GM19372 (cell line): ENCODE results near the gene PRR7.
"Not testable (repeated sequence)": the region's sequence is repeated elsewhere in the genome, so short reads cannot be mapped to it uniquely, and the experiment has no call there.

ENCODE experiments used
- ATAC-seq: cut with Tn5 transposase; IDR thresholded peaks from one replicate; pipeline ENCODE4 v1.9.1; 2021; ENCODE audit warnings: mild to moderate bottlenecking, low read depth, moderate library complexity; ENCODE audit not compliant: unreplicated experiment

Gene PRR7, protein sequence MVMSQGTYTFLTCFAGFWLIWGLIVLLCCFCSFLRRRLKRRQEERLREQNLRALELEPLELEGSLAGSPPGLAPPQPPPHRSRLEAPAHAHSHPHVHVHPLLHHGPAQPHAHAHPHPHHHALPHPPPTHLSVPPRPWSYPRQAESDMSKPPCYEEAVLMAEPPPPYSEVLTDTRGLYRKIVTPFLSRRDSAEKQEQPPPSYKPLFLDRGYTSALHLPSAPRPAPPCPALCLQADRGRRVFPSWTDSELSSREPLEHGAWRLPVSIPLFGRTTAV

DNA sequence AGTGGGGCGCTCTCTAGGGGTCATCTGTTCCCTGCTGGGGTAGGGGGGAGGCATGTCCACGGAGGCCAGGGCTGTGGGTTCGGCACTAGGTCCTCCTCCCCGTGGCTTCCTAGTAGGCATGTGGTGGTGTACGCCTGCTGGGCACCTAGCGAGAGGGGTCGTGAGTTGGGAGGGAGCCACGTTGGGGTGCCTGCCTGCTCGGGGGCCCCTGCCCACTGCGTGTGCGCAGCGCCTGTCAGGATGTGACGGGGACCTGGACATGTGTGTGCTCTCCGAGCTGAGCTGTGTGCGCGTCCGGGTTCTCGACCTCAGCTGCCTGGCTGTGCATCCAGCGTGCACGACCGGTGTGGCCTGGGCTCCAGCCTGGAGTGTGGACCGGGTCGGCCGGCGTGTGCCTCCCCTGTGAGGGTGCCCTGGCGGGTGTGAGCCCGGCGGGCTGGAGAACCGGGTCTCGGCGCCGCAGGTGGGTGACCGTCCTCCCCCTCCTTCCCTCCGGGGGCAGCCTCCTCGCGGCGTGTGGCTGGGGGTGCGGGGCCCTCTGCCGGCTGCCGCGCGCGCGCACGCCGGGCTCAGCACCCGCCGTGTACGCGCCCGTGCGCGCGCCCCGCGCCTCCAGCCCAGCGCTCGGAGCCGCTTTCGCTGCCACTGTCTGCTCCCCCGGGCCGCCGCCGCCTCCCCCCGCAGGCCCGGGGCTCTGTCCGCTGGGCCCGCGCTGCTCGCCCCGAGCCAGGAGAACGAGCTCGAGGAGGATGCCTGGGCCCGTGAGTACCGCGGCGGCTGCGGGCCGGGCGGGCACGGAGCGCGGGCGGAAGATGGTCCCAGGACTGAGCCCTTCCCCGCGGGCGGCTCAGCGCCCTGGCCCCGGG is at the start of gene PRR7:
Gene PRR7 (plus strand): TSS at position 615 of the 866 bp plus-strand sequence. CDS start 8,254 bp downstream, outside the sequence.
- ATAC-seq: peak; percentile 54

DNA sequence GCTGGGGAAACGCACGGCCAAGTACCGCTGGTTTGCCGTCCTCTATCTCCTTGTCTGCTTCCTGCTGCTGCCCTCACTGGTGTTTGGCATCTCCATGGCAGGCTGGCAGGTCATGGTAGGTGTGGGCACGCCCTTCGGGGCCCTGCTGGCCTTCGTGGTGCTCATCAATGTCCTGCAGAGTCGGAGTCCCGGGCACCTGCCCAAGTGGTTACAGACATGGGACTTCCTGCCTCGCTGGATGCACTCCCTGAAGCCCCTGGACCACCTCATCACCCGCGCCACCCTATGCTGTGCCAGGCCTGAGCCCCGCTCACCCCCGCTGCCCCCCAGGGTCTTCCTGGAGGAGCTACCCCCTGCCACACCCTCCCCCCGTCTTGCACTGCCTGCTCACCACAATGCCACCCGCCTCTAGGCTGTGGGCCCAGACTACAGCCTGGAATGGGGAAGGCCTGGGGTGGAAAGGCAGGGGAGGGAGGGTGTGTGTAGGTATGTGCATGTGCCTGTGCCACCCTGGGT is 48.7 kb upstream of the PRR7 start:
- no peak for ATAC-seq

DNA sequence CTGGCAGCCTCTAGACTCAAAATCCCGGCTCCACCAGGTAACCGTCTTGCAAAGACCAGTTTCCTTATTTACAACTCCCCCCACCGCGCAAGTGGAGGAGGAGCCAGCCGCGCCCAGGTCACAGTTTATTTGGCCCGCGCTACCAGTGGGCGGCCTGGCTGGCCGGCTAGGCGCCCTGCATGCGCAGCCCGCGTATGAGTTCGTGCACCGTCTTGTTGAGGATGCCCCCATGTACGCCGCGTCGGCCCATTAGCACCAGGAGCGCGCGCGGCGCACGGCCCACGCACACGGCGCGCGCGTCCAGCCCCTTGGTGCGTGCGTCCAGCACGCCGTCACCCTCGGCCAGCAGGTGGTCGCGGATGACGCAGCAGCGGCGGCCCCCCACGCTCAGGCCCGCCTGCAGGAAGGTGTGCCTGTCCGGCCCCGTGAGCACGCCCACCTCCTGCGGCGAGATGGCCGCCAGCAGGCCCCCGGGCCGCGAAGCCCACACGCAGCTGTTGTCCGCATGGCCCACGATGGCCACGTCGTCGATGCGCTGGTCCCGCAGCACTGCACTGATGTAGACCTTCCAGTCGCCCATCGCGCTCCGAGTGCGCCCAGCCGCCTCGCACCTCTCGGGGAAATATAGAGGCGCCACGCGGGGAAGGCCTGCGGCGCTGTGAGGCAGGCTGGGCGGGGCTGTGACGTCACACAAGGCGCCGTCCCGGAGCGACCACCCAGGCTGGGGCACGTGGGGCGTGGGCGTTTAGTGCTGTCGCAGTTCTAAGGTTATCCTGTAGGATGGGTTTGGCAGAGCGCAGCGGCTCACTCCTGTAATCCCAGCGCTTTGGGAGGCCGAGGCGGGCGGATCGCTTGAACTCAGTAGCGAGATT is 46.4 kb upstream of the PRR7 start, which contains the start of gene PFN3:
Gene PFN3 (minus strand): TSS at position 665 of the 872 bp plus-strand sequence. CDS start 85 bp downstream, at position 580.
- ATAC-seq: no peak

DNA sequence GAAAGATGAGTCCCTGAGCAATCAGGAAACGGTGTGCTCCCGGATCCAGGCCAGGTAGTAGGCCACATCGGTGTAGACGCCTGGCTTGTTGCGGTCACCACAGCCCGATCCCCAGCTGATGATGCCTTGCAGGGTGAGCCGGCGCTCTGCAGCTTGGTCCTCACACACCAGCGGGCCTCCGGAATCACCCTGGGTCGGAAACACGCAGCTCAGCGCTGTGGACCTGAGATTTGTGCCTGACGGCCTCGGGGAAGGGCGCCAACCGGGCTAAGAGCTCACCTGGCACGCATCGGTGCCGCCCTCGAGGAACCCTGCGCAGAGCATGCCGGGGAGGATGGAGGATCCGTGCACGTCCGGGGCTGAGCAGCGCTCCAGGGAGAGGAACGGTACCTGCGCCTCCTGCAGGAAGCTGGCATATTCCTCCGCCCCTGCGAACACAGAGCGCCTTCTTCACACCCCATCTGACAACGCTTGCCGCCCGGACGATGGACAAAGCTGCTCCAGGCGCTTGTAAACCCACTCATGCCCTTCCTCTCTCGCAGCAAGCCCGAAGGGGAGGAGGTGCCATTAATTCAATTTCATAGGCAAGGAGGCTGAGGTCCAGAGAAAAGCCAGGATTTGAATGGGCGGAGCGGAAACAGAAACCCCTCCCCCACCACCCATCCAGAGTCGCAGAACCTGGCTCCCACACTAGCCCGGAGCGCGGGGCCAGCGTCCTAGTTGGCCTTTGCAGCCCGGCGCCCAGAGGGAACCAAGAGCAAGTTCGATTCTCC is 44.2 kb upstream of the PRR7 start:
- ATAC-seq: no peak

DNA sequence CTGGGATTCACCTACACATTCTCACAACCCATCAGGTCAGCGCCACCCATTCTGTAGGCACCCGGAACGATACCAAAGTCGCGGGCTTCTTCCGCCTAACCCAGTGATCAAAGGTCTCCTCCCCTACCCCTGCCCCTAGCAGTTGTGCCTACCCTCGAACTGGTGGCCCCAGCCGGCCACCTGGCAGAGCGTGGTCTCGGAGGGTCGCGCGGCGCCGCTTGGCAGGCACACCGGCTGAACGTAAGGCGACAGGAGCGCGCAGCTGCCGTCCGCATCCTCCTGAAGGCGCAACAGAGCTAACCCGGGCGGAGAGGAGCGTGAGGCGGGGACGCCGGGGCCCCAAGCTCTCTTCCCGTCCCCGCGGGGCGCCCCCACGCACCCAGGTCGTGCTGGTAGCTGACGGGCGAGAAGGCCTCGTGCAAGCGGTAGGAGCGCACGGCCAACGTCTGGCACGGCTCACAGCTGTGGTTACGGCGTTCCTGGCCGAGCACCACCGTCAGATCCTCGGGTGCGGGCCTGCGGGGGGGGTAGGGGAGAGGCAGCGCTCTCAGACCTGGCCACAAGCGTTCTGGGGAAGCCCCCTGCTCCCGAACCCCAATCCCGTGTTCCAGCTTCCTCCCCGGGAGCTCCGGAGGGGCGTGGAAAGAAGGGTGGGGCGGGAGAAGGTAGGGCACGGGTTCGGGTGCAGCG is 43.4 kb upstream of the PRR7 start:
- ATAC-seq: peak; percentile 21

DNA sequence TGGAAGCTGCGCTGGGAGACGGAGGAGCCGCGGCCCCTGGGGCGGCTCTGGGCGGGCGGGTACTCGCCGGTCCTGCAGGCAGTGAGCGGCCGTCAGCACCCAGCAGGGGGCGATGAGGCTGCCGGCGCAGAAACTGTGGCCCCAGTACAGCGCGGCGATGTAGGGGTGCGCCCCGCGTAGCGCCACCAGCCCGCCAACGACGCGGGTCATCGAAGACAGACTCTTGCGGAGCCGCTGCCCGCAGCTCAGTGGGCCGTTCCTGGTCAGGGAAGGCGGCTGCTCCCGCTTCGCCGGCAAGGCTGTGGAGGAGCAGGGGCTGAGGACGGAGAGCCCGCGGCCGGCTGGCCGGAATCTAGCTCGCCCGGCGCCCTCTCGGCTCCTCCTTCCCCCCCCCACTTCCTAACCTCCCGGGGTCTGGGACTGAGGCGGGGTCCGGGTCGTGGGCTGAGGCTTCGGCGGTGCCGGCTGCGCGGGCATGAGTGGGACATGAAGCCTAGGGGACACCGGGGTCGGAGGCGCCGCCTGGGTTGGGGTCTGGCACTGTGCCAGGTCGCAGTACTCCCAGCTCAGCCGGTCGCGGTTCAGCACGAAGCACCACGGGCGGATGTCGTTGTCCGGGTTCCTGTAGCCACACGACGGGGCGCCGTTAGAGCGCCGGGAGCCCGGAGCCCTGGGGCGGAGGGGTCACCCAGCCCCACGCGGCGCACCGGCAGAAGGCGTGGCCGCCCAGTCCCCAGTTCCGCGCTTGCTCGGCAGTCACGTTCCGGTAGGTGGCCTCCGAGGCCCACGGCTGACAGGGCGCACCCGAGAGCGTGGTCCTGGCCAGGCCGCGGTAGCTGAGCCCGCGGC is 42.6 kb upstream of the PRR7 start:
- ATAC-seq: peak; percentile 79

DNA sequence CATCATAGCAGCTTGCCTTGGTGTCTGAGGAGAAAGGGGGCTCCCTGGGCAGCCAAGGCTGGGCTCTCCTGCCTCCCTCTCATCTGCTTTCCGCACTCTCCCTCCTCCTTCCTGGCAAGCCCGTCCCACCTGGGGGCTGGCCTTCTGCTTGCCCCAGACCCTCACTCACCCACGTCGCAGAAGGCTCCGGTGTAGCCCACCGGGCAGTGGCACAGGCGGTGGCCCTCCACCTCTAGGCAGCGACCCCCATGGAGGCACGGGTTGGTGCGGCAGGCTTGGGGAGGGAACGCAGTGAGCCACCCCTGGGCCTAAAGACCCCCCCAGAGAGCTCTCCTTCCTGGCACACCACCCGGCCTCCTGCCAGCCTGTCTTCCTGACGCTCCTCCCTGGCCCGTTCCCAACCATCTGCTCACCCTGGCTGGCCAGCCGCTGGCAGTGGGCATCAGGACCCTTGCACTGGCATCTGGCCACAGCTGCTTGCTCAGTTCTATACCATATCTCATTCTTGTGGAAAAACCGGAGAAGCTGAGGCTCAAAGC is 41.9 kb upstream of the PRR7 start:
- ATAC-seq: no peak

DNA sequence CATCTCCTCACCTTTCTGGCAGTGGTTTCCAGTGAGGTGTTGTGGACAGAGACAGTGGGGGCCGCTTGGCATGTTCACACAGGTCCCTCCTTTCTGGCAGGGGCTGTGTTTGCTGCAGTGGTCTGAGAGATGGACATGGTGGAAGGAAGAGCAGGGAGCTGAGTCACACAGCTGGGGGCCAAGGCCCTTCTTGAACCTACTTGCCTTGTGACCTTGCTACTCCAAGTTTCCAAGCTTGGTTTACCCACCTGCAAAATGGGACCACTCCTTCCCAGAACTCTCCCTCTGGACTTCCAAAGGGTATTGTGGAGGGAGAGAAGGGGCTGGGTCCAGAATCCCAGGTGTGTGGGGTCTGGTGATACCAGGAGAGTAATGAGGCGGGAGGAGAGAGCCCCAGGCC is 41.3 kb upstream of the PRR7 start:
- ATAC-seq: no peak

DNA sequence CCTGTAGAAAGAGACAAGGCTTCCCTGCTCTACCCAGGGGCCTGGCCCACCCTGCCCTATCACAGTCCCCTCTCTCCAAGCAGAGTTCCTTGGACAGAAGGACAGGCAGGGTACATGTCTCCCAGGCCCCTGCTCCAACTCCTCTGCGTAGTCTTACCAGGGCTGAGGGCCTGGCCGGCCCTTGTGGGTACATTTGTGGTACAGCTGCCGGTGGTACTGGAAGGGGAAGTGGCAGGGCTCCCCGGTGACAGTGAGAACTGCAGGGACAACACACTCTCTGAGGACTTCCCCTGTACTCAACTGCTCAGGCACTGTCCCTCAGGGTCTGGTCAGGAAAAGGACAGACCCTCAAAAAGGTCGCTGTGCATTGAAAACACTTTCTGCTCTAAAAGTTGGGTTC is 40.8 kb upstream of the PRR7 start:
- ATAC-seq: no peak

DNA sequence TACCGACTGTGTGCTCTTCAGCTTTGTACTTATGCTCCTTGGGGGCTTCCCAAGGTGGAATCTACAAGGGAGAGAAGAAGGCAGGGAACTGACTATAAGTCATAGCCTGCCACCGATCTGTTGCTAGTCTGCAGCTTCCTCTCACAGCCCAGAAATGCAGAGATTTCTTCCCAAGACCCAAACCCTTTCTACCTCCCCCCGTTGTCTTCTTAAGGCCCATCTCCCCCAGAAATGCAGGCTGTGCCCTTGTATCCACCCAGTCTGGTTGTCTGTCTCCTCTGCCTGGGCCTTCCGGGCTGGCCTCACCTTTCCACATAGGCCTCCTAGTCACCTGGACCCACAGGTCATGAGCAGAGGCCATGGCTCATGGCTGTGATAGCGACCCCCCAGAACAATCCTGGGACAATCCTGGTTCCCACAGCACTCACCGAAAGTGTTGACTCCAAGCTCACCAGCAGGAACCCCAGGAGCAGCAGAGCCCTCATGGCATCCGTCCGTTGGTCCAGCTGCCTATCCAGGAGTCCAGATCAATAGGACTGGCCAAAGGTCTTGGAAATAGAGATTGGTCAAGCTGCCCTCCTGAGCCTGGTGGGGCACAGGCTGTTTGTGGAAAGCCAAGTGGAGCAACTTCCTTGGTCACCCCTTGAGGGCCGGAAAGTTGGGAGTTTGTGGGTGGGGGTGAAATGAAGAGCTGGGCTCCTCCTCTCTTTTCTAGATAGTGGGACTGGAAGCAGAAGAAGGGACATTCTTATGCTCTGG is 37.4 kb upstream of the PRR7 start, which contains the start of gene F12:
Gene F12 (minus strand): TSS at position 522 of the 759 bp plus-strand sequence. CDS start 37 bp downstream, at position 485.
- ATAC-seq: no peak

DNA sequence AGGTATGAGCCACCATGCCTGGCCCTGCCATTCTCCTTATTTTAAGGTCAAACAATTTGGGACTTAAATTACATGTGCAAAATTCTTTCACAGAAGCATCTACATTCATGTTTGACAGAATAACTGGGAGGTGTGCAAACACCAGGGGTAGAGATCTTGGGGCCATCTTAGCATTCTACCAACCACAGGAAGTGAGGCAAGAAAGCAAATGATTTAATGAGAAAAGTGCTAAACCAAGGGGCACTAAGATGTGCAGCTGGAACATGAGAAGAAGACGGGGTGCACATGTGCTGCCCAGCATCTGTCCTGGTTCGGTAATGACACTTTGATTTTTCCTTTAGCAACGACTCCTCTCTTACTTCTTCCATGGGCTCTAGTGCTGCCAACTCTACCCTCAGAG is 36.0 kb upstream of the PRR7 start:
- ATAC-seq: no peak

DNA sequence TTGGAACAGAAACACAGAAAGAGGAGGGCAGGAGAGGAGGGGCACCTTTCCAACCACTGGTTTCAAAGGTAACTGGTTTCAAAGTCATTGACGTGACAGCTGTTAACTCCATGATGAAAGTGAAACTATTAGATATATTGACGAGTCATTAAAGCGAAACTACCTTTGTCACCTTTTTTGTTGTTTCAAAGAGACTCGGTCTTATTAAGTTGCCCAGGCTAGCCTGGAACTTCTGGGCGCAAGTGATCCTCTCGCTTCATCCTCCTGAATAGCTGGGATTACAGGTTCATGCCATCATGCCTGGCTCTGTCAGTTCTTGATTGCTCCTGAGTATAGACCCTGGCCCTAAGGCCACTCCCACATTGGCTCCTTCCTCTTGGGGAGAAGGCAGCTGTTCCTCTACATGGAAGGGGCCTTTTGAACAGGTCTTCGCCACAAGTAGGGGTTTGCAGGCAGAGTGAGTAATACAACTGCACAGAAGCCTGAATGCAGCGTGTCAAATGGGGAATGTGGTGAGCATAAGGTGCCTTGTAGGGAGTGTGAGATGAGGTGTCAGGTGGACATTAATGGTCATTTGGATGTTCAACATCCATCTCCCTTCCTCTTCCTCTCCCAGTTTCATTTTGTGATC is 33.9 kb upstream of the PRR7 start:
- ATAC-seq: peak; percentile 82

DNA sequence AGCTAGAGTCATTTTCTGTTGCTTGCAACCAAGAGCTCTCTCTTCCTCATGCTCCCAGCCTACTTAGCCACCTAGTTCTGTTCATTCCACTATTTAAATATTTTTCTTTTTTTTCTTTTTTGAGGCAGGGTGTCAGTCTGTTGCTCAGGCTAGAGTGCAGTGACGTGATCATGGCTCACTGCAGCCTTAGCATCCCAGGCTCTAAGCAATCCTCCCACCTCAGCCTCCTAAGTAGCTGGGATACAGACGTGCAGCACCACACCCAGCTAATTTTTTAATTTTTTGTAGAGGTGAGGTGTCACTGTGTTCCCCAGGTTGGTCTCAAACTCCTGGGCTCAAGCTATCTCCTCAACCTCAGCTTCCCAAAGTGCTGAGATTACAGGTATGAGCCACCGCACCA is 32.1 kb upstream of the PRR7 start:
- no peak for ATAC-seq

DNA sequence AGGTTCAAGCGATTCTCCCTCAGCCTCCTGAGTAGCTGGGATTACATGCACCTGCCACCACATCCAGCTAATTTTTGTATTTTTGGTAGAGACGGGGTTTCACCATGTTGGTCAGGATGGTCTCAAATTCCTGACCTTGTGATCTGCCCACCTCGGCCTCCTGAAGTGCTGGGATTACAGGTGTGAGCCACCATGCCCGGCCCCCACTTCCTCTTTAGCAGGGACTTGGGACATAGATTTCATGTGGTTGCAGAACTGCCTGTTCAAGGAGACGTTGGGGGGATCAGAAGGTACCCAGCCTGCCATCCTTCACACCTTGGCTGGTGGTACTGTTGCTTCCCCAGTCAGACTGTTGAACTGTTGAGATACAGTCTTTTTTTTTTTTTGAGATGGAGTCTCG is 29.5 kb upstream of the PRR7 start:
- not testable (repeated sequence) for ATAC-seq

DNA sequence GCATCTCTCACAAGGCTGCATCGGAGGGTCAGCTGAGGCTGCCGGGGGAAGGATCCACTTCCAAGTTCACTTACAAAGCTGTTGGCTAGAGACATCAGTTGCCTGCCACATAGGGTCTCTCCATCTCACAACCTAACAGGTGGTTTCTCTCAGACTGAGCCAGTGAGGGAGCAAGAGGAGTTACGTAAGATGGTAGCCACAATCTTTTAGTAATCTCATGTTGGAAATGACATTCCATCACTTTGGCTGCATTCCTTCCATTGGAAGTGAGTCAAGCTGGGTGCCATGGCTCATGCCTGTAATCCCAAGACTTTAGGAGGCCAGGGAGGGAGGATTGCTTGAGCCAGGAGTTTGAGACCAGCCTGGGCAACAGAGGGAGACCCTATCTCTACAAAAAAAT is 27.6 kb upstream of the PRR7 start:
- no peak for ATAC-seq

DNA sequence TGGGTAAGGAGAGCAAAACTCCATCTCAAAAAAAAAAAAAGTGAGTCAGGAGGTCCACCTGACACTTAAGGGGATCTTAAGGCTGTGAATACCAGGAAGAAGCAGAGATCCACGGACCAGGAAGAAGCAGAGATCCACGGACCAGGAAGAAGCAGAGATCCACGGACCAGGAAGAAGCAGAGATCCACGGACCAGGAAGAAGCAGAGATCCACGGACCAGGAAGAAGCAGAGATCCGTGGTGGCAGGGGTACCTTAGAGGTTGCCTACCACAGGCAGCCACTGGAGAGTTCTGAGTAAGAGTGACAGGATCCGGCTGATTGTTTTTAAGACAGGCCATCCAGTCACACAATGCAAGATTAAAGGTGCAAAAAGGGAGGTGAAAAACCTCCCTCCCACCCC is 26.1 kb upstream of the PRR7 start:
- ATAC-seq: not testable (repeated sequence)
